ENCODE measurements around the gene TP53INP2.
A peak's percentile ranks its signal among the peaks of the same experiment; 100 is the strongest.
"Not testable (repeated sequence)": the region's sequence is repeated elsewhere in the genome, so short reads cannot be mapped to it uniquely, and the experiment has no call there.

Gene TP53INP2

GRCh38 chr20:34705397-34706301, 1.5 kb downstream of the TP53INP2 start:
- DNase-seq (ENCODE audit: low read depth in 2 of 2, low spot score in 1 of 2), result no peak

- DNase-seq (ENCODE audit: low read depth in 2 of 2, low spot score in 1 of 2), result no peak
Observed at GRCh38 chr20:34706302-34706875, 2.2 kb downstream of the TP53INP2 start.

GRCh38 chr20:34706912-34707784, 3.0 kb downstream of the TP53INP2 start:
- DNase-seq (ENCODE audit: low read depth in 2 of 2, low spot score in 1 of 2), result no peak

- DNase-seq (ENCODE audit: low read depth in 2 of 2, low spot score in 1 of 2), result no peak
Observed at GRCh38 chr20:34708621-34709043, 4.5 kb downstream of the TP53INP2 start.

GRCh38 chr20:34709044-34709830, 5.1 kb downstream of the TP53INP2 start:
- peak; percentile 66 for DNase-seq (ENCODE audit: low read depth in 2 of 2, low spot score in 1 of 2)

GRCh38 chr20:34709831-34710567, 5.9 kb downstream of the TP53INP2 start:
- peak in 1 of 2 donors; percentile 38 for DNase-seq (ENCODE audit: low read depth in 2 of 2, low spot score in 1 of 2)

- DNase-seq (ENCODE audit: low read depth in 2 of 2, low spot score in 1 of 2), result no peak
Observed at GRCh38 chr20:34710568-34710839, 6.4 kb downstream of the TP53INP2 start.

- DNase-seq (ENCODE audit: low read depth in 2 of 2, low spot score in 1 of 2), result no peak
Observed at GRCh38 chr20:34710861-34711574, 6.9 kb downstream of the TP53INP2 start.

GRCh38 chr20:34711813-34712430, 7.8 kb downstream of the TP53INP2 start:
- DNase-seq (ENCODE audit: low read depth in 2 of 2, low spot score in 1 of 2), result no peak

- DNase-seq (ENCODE audit: low read depth in 2 of 2, low spot score in 1 of 2), result no peak
Observed at GRCh38 chr20:34712525-34713192, 8.5 kb downstream of the TP53INP2 start.

GRCh38 chr20:34713194-34713943, 9.2 kb downstream of the TP53INP2 start:
- no peak for DNase-seq (ENCODE audit: low read depth in 2 of 2, low spot score in 1 of 2)

GRCh38 chr20:34713944-34714515, 9.9 kb downstream of the TP53INP2 start:
- not testable (repeated sequence) for DNase-seq (ENCODE audit: low read depth in 2 of 2, low spot score in 1 of 2)

GRCh38 chr20:34715384-34715783, 11.2 kb downstream of the TP53INP2 start:
- no peak for DNase-seq (ENCODE audit: low read depth in 2 of 2, low spot score in 1 of 2)

GRCh38 chr20:34716921-34717229, 12.7 kb downstream of the TP53INP2 start:
- DNase-seq (ENCODE audit: low read depth in 2 of 2, low spot score in 1 of 2), result no peak

GRCh38 chr20:34717230-34718095, 13.3 kb downstream of the TP53INP2 start:
- DNase-seq (ENCODE audit: low read depth in 2 of 2, low spot score in 1 of 2), result no peak

GRCh38 chr20:34719242-34720017, 15.3 kb downstream of the TP53INP2 start:
- DNase-seq (ENCODE audit: low read depth in 2 of 2, low spot score in 1 of 2), result not testable (repeated sequence)

Measured in stimulated activated CD8-positive, alpha-beta memory T cell treated with anti-CD3 and anti-CD28 coated beads, Interleukin-4, amount 100 ng/mL, for 4 hours (primary cell).